T-helper 17 cell (primary cell): Measurements from ENCODE around the gene MMP27. TPM values are rescaled to one million over a fixed set of nuclear protein-coding genes. Genes with fewer than 3 reads are reported as not detected.
A peak's percentile ranks its signal among the peaks of the same experiment; 100 is the strongest.
"Not testable (repeated sequence)": the region's sequence is repeated elsewhere in the genome, so short reads cannot be mapped to it uniquely, and the experiment has no call there.

Experiments used
- ATAC-seq: fragments of 150-1000 bp; cut with Tn5 transposase; 2 replicates; pipeline ENCODE4 v1.10.0; 2021; ENCODE audit warnings: mild to moderate bottlenecking, moderate library complexity
- DNase-seq, 3 donors: peaks; one replicate each; pipeline versions ENCODE4 v3.0.0 to v3.0.0-alpha.2; 2020 to 2021
- H3K9me3 ChIP-seq: one replicate; pipeline ENCODE4 v1.7.0; 2013; ENCODE audit warnings: low read length, mild to moderate bottlenecking; ENCODE audit not compliant: control insufficient read depth, poor library complexity, severe bottlenecking
- H3K27ac Mint-ChIP-seq: one replicate; pipeline ENCODE4 v1.8.0; 2022; ENCODE audit warnings: mild to moderate bottlenecking, moderate library complexity, mixed read lengths
- H3K27me3 Mint-ChIP-seq: one replicate; pipeline ENCODE4 v1.8.0; 2022; ENCODE audit warnings: mixed read lengths
- H3K36me3 Mint-ChIP-seq: one replicate; pipeline ENCODE4 v1.8.0; 2022; ENCODE audit warnings: low read depth, mixed read lengths
- H3K4me1 Mint-ChIP-seq: one replicate; pipeline ENCODE4 v1.8.0; 2022; ENCODE audit warnings: mild to moderate bottlenecking, mixed read lengths
- H3K4me3 Mint-ChIP-seq: one replicate; pipeline ENCODE4 v1.8.0; 2022; ENCODE audit warnings: mild to moderate bottlenecking, moderate library complexity, mixed read lengths
- total RNA-seq, 4 donors: library from RNA in 2 of 4; stranded (reverse) in 2 of 4; gene quantifications; one replicate each; pipeline ENCODE4 v1.2.3 and lab custom pipeline; 2022 to 2026

The MMP27 gene, protein sequence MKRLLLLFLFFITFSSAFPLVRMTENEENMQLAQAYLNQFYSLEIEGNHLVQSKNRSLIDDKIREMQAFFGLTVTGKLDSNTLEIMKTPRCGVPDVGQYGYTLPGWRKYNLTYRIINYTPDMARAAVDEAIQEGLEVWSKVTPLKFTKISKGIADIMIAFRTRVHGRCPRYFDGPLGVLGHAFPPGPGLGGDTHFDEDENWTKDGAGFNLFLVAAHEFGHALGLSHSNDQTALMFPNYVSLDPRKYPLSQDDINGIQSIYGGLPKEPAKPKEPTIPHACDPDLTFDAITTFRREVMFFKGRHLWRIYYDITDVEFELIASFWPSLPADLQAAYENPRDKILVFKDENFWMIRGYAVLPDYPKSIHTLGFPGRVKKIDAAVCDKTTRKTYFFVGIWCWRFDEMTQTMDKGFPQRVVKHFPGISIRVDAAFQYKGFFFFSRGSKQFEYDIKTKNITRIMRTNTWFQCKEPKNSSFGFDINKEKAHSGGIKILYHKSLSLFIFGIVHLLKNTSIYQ
- total RNA-seq = not detected
- 0 reads per million in 2 donors for total RNA-seq (lab: John Stamatoyannopoulos, UW)

DNA sequence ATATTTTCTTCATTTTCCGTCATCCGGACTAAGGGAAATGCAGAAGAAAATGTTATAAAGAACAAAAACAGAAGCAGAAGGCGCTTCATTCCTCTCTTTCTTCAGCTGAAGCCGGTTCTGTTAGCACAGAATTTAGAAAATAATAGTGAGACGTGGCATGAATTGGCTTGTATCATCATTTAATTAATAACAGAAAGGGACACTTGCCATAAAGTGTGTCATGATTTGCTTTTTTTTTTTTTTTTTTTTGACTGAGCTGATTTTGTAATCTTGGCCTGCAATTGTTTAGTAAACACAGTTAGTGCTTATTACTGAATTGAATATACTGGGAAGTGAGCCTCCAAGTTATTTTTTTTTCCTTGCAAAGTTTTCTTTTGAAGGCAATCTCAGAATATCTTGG, at the start of gene MMP27:
Gene MMP27, minus strand, starts transcription at position 144 of the 400 bp plus-strand sequence. Its CDS starts 55 bp downstream, at position 89.
- H3K9me3 ChIP-seq = no peaks in the 10 kb centered on the region
- H3K36me3 Mint-ChIP-seq = no peaks in the 10 kb centered on the region
- no peak within 1 kb of the TSS for H3K27ac Mint-ChIP-seq
- H3K27me3 Mint-ChIP-seq = peaks cover 25% of the 10 kb centered on the region
- peaks cover 5% of the 10 kb centered on the region for H3K4me1 Mint-ChIP-seq
- ATAC-seq (no peak), DNase-seq (no peak)
- no peak within 1 kb of the TSS for H3K4me3 Mint-ChIP-seq

DNA sequence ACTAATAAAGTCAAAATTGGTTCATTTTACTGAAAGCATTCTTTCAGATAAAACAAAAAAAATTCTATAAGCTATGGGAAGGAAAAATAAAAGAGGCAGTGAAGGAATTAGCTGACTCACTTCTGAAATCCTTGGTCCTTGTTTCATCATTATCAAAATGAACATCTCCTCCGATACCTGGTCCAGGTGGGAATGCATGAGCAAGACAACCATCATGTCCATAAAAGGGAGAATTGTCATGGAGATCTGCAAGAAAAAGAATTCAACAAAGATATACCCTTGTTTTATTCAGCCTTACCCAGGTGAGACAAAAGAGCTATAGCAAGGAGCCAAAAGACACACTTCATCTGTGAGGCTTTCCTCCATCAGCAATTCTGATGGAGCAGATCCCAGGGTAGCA, 47.7 kb upstream of the MMP27 start:
- no peak for ATAC-seq
- H3K9me3 ChIP-seq = no peaks in the 10 kb centered on the region
- Mint-ChIP-seq H3K4me3 (no peak overlapping the region), H3K27me3 (peaks cover 41% of the 10 kb centered on the region), H3K4me1 (no peaks in the 10 kb centered on the region), H3K27ac (no peak overlapping the region), H3K36me3 (peaks cover 2% of the 10 kb centered on the region)
- DNase-seq = no peak

DNA sequence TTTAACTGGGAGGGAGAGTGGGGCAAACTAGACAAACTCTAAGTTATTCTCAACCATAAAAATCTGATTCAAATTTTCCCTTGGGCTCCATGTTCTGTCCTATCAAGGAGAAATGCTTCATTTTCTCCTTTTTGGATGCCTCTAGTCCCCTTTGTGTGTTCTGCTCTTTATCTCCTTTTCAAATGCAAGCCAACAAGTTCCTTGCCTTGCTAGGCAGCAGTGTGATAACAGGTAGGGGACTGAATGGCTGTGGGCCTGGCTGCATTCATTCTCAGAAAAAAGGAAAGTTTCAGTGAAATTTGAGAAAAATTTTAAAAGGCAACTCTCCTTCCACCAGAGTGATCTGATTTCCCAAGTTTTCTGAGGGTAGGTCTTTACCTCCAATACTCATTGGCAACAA, 46.1 kb upstream of the MMP27 start:
- Mint-ChIP-seq H3K27ac (no peak overlapping the region), H3K27me3 (peaks cover 26% of the 10 kb centered on the region), H3K4me3 (no peak overlapping the region), H3K4me1 (no peaks in the 10 kb centered on the region), H3K36me3 (peaks cover 2% of the 10 kb centered on the region)
- no peaks in the 10 kb centered on the region for H3K9me3 ChIP-seq
- no peak for DNase-seq
- ATAC-seq = no peak

DNA sequence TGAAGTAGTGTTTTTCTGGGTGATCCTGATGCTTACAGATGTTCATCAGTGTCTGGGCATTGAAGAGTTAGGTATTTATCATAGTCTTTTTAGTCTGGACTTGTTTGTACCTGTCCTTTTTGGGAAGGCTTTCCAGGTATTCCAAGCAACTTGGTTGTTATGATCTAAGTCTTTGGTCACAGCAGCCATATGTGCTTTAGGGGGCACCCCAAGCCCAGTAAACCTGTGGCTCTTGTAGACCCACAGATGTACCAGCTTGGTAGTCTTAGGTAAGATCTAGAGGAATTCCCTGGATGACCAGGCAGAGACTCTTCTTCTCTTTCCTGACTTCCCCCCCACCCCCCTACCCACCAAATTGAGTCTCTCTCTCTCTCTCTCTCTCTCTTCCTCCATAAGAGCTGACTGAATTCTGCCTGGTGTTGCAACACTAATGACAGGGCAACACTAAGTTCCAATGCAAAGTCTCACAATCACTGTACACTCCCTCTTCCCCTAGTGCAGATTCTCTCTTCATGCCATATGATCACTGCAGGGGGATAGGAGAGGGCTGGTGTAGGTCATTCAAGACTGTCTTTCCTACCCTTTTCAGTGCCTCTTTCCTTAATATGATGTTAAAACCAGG, 43.6 kb upstream of the MMP27 start:
- H3K4me3 Mint-ChIP-seq = no peak overlapping the region
- ATAC-seq = no peak
- no peaks in the 10 kb centered on the region for H3K36me3 Mint-ChIP-seq

DNA sequence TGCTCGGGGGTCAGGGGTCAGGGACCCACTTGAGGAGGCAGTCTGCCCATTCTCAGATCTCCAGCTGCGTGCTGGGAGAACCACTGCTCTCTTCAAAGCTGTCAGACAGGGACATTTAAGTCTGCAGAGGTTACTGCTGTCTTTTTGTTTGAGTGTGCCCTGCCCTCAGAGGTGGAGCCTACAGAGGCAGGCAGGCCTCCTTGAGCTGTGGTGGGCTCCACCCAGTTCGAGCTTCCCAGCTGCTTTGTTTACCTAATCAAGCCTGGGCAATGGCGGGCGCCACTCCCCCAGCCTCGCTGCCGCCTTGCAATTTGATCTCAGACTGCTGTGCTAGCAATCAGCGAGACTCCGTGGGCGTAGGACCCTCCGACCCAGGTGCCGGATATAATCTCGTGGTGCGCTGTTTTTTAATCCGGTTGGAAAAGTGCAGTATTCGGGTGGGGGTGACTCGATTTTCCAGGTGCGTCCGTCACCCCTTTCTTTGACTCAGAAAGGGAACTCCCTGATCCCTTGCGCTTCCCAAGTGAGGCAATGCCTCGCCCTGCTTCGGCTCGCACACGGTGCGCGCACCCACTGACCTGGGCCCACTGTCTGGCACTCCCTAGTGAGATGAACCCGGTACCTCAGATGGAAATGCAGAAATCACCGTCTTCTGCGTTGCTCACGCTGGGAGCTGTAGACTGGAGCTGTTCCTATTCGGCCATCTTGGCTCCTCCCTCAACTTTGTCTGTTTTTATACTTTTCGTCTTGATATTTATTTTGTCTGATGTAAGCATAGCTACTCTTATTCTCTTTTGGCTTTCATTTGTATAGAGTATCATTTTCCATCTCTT, 41.4 kb upstream of the MMP27 start:
- H3K27me3 Mint-ChIP-seq, H3K4me1 Mint-ChIP-seq, ATAC-seq, H3K4me3 Mint-ChIP-seq, H3K36me3 Mint-ChIP-seq, H3K9me3 ChIP-seq, H3K27ac Mint-ChIP-seq, DNase-seq: not testable (repeated sequence)

More for the DNA sequence above, 43.6 kb upstream of the MMP27 start:
- H3K27me3 Mint-ChIP-seq = peaks cover 7% of the 10 kb centered on the region
- no peak for DNase-seq
- no peaks in the 10 kb centered on the region for H3K9me3 ChIP-seq
- no peaks in the 10 kb centered on the region for H3K4me1 Mint-ChIP-seq
- H3K27ac Mint-ChIP-seq = no peak overlapping the region

DNA sequence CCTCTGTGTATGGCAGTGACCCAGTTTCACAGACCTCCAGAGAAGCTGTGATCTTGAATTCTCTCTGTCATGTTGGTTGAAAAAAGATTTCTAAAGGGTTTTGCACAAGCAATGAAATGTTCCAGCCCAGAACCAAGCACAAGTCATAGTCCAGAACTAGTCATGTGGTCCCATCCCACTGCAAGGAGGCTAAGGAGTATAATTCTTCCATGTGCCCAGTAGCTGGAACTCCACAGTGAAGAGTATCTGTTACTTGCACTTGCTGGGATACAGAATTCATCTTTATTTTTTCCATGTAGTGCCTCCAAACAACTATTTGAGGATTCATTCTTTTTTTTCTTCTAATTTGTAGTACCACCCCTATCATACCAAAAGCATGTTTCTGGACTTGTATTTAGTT, 29.1 kb upstream of the MMP27 start:
- no peak for DNase-seq
- Mint-ChIP-seq H3K4me1 (no peaks in the 10 kb centered on the region), H3K4me3 (no peak overlapping the region), H3K27me3 (peaks cover 22% of the 10 kb centered on the region), H3K36me3 (no peaks in the 10 kb centered on the region), H3K27ac (no peak overlapping the region)
- H3K9me3 ChIP-seq = no peaks in the 10 kb centered on the region
- no peak for ATAC-seq

DNA sequence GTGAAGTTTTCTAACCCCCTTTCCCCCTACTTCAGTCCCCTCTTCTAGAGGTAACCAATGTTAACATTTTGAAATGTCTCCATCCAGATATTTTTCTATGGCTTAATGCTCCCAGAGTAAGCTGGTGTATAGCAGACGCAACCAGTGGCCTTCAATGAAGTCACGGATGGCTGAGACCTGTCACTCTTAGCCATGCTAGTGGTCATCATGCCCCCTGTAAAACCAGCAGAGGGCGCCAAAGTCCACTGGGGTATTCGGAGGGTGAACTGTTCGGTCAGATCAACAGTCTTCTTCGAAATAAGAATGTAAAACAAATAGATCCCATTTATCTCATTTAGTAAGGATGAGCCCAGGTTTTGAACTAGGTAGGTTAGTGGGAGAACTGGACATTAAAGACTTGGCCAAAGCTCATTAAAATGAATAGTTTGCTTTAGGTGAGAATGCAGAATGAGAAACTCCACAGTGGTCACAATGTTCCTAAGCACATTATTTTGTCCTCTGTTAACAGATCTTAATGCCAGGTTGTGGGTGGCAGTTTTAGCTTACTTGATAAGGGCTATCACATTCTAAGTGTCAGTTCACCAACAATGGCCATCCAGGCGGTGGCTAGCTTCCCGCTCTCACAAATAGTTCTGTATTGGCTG, 27.8 kb upstream of the MMP27 start:
- no peaks in the 10 kb centered on the region for H3K4me1 Mint-ChIP-seq
- H3K4me3 Mint-ChIP-seq = no peak overlapping the region
- H3K36me3 Mint-ChIP-seq = no peaks in the 10 kb centered on the region
- H3K9me3 ChIP-seq = no peaks in the 10 kb centered on the region
- H3K27ac Mint-ChIP-seq = no peak overlapping the region
- DNase-seq = no peak
- peaks cover 17% of the 10 kb centered on the region for H3K27me3 Mint-ChIP-seq
- ATAC-seq = no peak

DNA sequence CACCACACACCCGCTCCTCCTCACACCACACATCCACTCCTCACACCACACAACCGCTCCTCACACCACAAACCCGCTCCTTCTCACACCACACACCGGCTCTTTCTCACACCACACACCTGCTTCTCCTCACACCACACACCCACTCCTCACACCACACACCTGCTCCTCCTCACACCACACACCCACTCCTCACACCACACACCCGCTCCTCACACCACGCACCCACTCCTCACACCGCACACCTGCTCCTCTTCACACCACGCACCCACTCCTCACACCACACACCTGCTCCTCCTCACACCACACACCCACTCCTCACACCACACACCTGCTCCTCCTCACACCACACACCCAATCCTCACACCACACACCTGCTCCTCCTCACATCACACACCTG, 25.4 kb upstream of the MMP27 start:
- not testable (repeated sequence) for H3K4me1 Mint-ChIP-seq, H3K36me3 Mint-ChIP-seq, H3K9me3 ChIP-seq, H3K27ac Mint-ChIP-seq, H3K27me3 Mint-ChIP-seq, ATAC-seq, DNase-seq, H3K4me3 Mint-ChIP-seq

DNA sequence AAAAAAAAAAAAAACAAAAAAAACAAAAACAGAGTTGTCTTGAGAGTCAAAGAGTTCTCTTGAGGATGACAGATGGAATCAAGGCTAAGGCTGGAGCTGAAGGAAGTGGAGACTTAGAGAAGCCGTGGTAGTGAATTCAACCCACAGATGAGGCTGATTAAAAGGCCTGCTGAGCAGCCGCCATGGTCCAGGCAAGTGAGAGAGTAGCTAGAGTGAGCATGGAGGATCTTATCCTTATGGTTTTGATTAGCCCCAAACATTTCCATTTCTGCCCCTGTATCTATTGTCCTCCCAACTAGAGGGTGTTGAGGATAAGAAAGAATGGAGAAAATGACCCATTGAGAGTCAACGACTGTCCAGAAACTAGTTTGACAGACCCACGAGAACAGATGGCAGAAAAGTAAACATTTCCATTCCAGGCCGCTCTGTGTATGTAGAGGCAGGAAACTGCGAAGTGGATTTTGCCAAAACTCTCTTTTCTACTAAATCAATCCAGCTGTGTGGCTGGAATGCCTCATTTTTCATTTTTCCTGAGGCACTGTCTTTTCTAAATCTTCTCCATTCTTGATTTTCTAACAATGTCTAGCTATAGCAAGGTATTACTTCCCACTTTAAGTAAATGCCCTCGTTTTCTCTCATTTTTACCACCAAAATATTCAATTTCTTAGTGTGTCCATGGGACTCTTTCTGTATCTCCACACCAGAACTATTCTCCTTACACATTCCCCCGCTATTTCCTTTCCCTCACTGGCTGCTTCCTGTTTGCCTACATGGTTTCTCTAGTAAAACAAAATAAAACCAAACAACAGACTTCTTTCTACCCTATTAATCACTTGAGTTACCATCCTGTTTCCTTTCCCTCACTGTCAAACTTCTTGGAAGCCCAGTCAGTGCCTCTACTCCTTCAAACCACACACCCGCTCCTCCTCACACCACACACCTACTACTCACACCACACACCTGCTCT, 24.6 kb upstream of the MMP27 start:
- H3K27me3 Mint-ChIP-seq = no peaks in the 10 kb centered on the region
- DNase-seq = no peak
- no peaks in the 10 kb centered on the region for H3K9me3 ChIP-seq
- H3K4me1 Mint-ChIP-seq = no peaks in the 10 kb centered on the region
- no peak for ATAC-seq
- no peaks in the 10 kb centered on the region for H3K36me3 Mint-ChIP-seq
- H3K4me3 Mint-ChIP-seq = no peak overlapping the region
- H3K27ac Mint-ChIP-seq = no peak overlapping the region

DNA sequence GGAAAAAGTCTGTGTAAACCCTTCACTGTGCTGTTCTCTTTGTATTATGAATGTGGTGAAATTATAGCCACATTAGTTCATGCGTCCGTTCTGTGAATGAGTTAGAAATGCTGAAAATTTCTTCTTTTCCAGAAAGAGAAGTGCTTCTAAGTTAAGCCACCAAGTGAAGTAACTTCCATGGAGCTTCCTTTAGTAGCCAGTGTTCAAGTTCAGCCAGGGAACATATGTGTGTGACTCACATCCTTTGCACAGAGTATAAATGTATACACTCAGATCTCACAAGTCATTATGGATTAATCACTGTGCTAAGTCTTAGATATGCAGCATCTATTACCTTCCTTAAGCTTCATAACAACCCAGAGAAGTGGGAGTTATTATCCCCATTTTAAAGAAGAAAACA, 22.3 kb upstream of the MMP27 start:
- peak; percentile 48 for ATAC-seq
- Mint-ChIP-seq H3K4me3 (no peak overlapping the region), H3K36me3 (no peaks in the 10 kb centered on the region), H3K27me3 (no peaks in the 10 kb centered on the region), H3K27ac (no peak overlapping the region), H3K4me1 (no peaks in the 10 kb centered on the region)
- no peaks in the 10 kb centered on the region for H3K9me3 ChIP-seq
- no peak for DNase-seq

DNA sequence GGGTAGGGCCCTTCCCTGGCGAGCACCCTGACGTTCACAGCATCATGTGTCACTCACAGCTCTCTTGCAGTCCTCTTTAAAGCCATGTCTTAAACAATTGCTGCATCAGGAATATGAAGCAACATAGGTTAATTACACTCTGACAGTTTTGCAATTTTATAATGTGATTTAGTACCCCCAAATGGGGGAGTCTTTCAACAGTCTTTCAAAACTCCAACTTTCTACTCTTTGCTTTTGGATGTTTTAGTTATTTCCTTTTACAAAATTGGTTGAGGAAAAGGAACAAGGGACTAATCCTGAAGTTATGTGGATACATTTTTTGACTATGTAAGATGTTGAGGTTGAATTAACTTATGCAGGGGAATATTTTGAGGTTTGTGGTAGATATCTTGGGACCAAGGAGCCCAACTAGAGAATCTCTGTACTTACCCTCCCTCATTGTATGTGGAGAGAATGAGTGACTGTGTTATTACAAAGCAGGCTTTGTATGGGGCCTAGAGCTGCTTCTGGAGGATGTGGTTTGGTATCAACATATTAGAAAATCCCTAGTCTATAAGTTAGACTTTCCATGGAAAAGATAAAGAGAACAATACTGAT, 19.4 kb upstream of the MMP27 start, which contains the start of gene MMP8:
Gene MMP8, minus strand, starts transcription at position 51 of the 597 bp plus-strand sequence. CDS start 99 bp downstream, outside the sequence.
- ATAC-seq = no peak
- H3K9me3 ChIP-seq = no peaks in the 10 kb centered on the region
- Mint-ChIP-seq H3K27ac (no peak within 1 kb of the TSS), H3K4me3 (no peak within 1 kb of the TSS), H3K27me3 (peaks cover 10% of the 10 kb centered on the region), H3K4me1 (no peaks in the 10 kb centered on the region), H3K36me3 (no peaks in the 10 kb centered on the region)
- DNase-seq = no peak
